PFSK-1 (cell line): ENCODE data around the gene GRID1.

ENCODE experiments used
- REST ChIP-seq, 2 experiments: IDR thresholded peaks; 2 replicates each; pipeline versions ENCODE4 v1.6.1 to v1.8.0; 2011 to 2012; ENCODE audit warnings: low read depth in 2 of 2, low read length in 2 of 2, control low read depth in 1 of 2, inconsistent platforms in 1 of 2, mild to moderate bottlenecking in 1 of 2, moderate library complexity in 1 of 2; ENCODE audit not compliant: insufficient read depth in 1 of 2
- SIN3A ChIP-seq: IDR thresholded peaks from 2 replicates; pipeline ENCODE4 v1.6.1; 2012; ENCODE audit warnings: mild to moderate bottlenecking, low read length, moderate library complexity, borderline replicate concordance; ENCODE audit not compliant: insufficient read depth

- TF ChIP-seq REST (IDR thresholded peaks at IDR 0.05; ENCODE audit: insufficient read depth in 1 of 2, low read depth in 2 of 2, low read length in 2 of 2) (no peak), SIN3A (no peak)
Measured at GRCh38 chr10:85642421-85643170, 724.0 kb downstream of the GRID1 start.
